K562 (cell line): ENCODE measurements around the gene XCL1. TPM values are rescaled to one million over a fixed set of nuclear protein-coding genes. Genes with fewer than 3 reads are reported as not detected.

Source experiments
- ATAC-seq: fragments of 200-7000 bp; cut with Tn5 transposase; 3 replicates; pipeline ENCODE4 v1.9.1; 2020; ENCODE audit warnings: moderate library complexity
- BruUV-seq: library from RNA; stranded (reverse); fragments of 400-500 nt; replicated peaks from 2 replicates; lab custom pipeline; 2021; lab: Mats Ljungman, UMichigan
- CTCF ChIA-PET: fragments of 300-600 bp; formaldehyde crosslinking; extraction: SDS; loops from one replicate; lab custom pipeline; 2021; ENCODE audit warnings: low intra/inter-chr PET ratio; lab: Yijun Ruan, JAX
- POLR2A ChIA-PET: fragments of 300-600, 350-650 bp; sonication (Branson Sonifier 250); formaldehyde crosslinking; extraction: SDS; loops from one replicate; lab custom pipeline; 2021; ENCODE audit warnings: antibody characterized with exemption, inconsistent platforms; lab: Yijun Ruan, JAX
- DNase-seq, 4 experiments: peaks; one replicate each; pipeline versions ENCODE4 v3.0.0 to v3.0.0-alpha.2; 2011 to 2018; ENCODE audit warnings: low spot score in 3 of 4, mixed read lengths in 3 of 4; ENCODE audit errors: extremely low read depth in 1 of 4
- FAIRE-seq: peaks from 2 replicates; lab custom pipeline; 2011; peaks lifted over from hg19 to GRCh38; lab: Jason Lieb, UNC
- H2AFZ ChIP-seq: 2 replicates; pipeline ENCODE4 v1.6.0; 2011; ENCODE audit warnings: low read depth, low read length, control low read depth, inconsistent platforms
- H3K27ac ChIP-seq: fragments of 200-600 bp; 3 replicates; pipeline ENCODE4 v1.8.0; 2011; ENCODE audit warnings: low read depth, mild to moderate bottlenecking, control low read depth, inconsistent platforms, low read length, moderate library complexity, mixed read lengths; ENCODE audit errors: extremely low read depth
- H3K27me3 ChIP-seq, 2 experiments: fragments of 300-600 bp in 1 of 2; 2 replicates in 1 of 2; 3 replicates in 1 of 2; pipeline versions ENCODE4 v1.6.0 to v1.8.0; 2011; ENCODE audit warnings: inconsistent platforms in 2 of 2, low read length in 2 of 2, mild to moderate bottlenecking in 1 of 2, mixed read lengths in 1 of 2, moderate library complexity in 1 of 2; ENCODE audit not compliant: control insufficient read depth in 2 of 2, insufficient read depth in 2 of 2
- H3K36me3 ChIP-seq: fragments of 300-600 bp; 3 replicates; pipeline ENCODE4 v1.8.0; 2011; ENCODE audit warnings: mild to moderate bottlenecking, low read length, inconsistent platforms; ENCODE audit not compliant: control insufficient read depth, insufficient read depth
- H3K4me1 ChIP-seq, 2 experiments: fragments of 200-600 bp in 1 of 2; replicated peaks in 1 of 2; 2 replicates in 1 of 2; 3 replicates in 1 of 2; pipeline versions ENCODE4 v1.5.1 to v1.8.0; 2011; ENCODE audit warnings: inconsistent platforms in 2 of 2, low read length in 2 of 2, mild to moderate bottlenecking in 1 of 2, mixed read lengths in 1 of 2, moderate library complexity in 1 of 2; ENCODE audit not compliant: control insufficient read depth in 2 of 2, insufficient read depth in 2 of 2
- H3K4me2 ChIP-seq: 2 replicates; pipeline ENCODE4 v1.6.1; 2011; ENCODE audit warnings: low read length, control low read depth, inconsistent platforms, mixed read lengths; ENCODE audit not compliant: insufficient read depth
- H3K4me3 ChIP-seq: fragments of 200-600 bp; sonication (generic), shearing (Covaris generic); 2 replicates; pipeline ENCODE4 v1.5.1; 2016; ENCODE audit warnings: control low read depth, inconsistent platforms
- H3K79me2 ChIP-seq: fragments of 200-600 bp; 3 replicates; pipeline ENCODE4 v1.8.0; 2011; ENCODE audit warnings: low read length, inconsistent platforms; ENCODE audit not compliant: control insufficient read depth, insufficient read depth
- H3K9ac ChIP-seq, 2 experiments: 2 replicates each; pipeline versions ENCODE4 v1.6.0 to v1.6.1; 2011; ENCODE audit warnings: low read depth in 2 of 2, low read length in 2 of 2, control low read depth in 1 of 2, inconsistent platforms in 1 of 2, mild to moderate bottlenecking in 1 of 2, mixed read lengths in 1 of 2; ENCODE audit not compliant: insufficient read depth in 1 of 2
- H3K9me1 ChIP-seq: one replicate; pipeline ENCODE4 v1.6.0; 2011; ENCODE audit warnings: inconsistent platforms, mild to moderate bottlenecking, low read length, moderate library complexity; ENCODE audit not compliant: control insufficient read depth, insufficient read depth
- H3K9me3 ChIP-seq: replicated peaks from 2 replicates; pipeline ENCODE4 v1.5.1; 2011; ENCODE audit warnings: low read depth, low read length, inconsistent platforms; ENCODE audit not compliant: control insufficient read depth, insufficient read depth
- H4K20me1 ChIP-seq: replicated peaks from 2 replicates; pipeline ENCODE4 v1.6.1; 2011; ENCODE audit warnings: low read length, inconsistent platforms, mixed read lengths; ENCODE audit not compliant: control insufficient read depth, insufficient read depth
- CBX3 ChIP-seq, 2 experiments: IDR thresholded peaks; 1 replicate in 1 of 2; 2 replicates in 1 of 2; pipeline ENCODE4 v1.6.1; 2012; ENCODE audit warnings: inconsistent platforms in 2 of 2, low read length in 2 of 2, borderline replicate concordance in 1 of 2, control low read depth in 1 of 2
- ELF2 ChIP-seq: fragments of 250-450 bp; sonication (Bioruptor Pico); IDR thresholded peaks from 2 replicates; pipeline ENCODE4 v1.5.0; 2021; ENCODE audit warnings: mild to moderate bottlenecking
- NELFE ChIP-seq: IDR thresholded peaks from 2 replicates; pipeline ENCODE4 v1.6.1; 2011; ENCODE audit warnings: mild to moderate bottlenecking; ENCODE audit not compliant: insufficient read depth, insufficient read length
- SMARCA5 ChIP-seq: fragments of 450-650 bp; IDR thresholded peaks from 2 replicates; pipeline ENCODE4 v1.6.1; 2016
- STAT5B ChIP-seq: fragments of 250-450 bp; sonication (Bioruptor Pico); IDR thresholded peaks from 2 replicates; pipeline ENCODE4 v1.8.0; 2021; ENCODE audit warnings: mild to moderate bottlenecking, inconsistent platforms
- ZFP1 ChIP-seq: fragments of 450-650 bp; formaldehyde crosslinking; IDR thresholded peaks from 2 replicates; pipeline ENCODE4 v1.4.0; 2020; ENCODE audit warnings: mild to moderate bottlenecking, mixed read lengths
- ZNF717 ChIP-seq: fragments of 250-450 bp; sonication (Bioruptor Pico); IDR thresholded peaks from 2 replicates; pipeline ENCODE4 v1.5.0; 2021
- WGBS: fragments of 100-300 bp; shearing (Covaris generic); methylation state at CpG from one replicate; pipeline ENCODE4 v1.1.6; 2016; ENCODE audit warnings: low coverage, mixed read lengths; ENCODE audit not compliant: insufficient coverage; ENCODE audit errors: missing lambda C conversion rate; 5-methylcytosine and 5-hydroxymethylcytosine counted together
- in situ Hi-C: fragments of 300-500 bp; cut with MboI; formaldehyde crosslinking; loops from 4 replicates; pipeline ENCODE4 v1.15.0; 2018; ENCODE audit warnings: inconsistent platforms, mixed read lengths
- intact Hi-C: fragments of 100-400 bp; cut with micrococcal nuclease; formaldehyde crosslinking; loops from 2 replicates; pipeline ENCODE4 v1.14.2; 2022
- polyA plus RNA-seq, 8 experiments: library from polyadenylated mRNA; depleted of rRNA in 4 of 8; stranded (reverse) in 5 of 8; unstranded in 3 of 8; fragments of >200 nt; fragmentation: Nextera tagmentation in 2 of 8; fragmentation: Illumina TruSeq in 1 of 8; extraction: Ambion mirVana in 2 of 8; extraction: Trizol in 1 of 8; gene quantifications; 2 replicates each; pipeline versions ENCODE4 v1.2.1 to v1.2.3, GENCODE V29; 2011 to 2014; ENCODE audit warnings: inconsistent platforms in 1 of 8, missing spikeins in 1 of 8
- total RNA-seq, 7 experiments: library from RNA; depleted of rRNA in 6 of 7; stranded (reverse); fragments of >200 nt in 6 of 7; fragmentation: Illumina TruSeq in 2 of 7; extraction: Trizol in 2 of 7; gene quantifications; 2 replicates each; pipeline versions ENCODE4 v1.2.1 to v1.2.3, GENCODE V29; 2011 to 2021; ENCODE audit warnings: low replicate concordance in 1 of 7
- TF ChIP-seq, protein P1 (sequence below): sonication (generic); formaldehyde crosslinking; IDR thresholded peaks from 2 replicates; pipeline ENCODE4 v1.8.1; 2022; ENCODE audit warnings: missing genetic modification reagents
- TF ChIP-seq, protein P2 (sequence below): sonication (generic); formaldehyde crosslinking; IDR thresholded peaks from 2 replicates; pipeline ENCODE4 v1.5.0; 2020; ENCODE audit warnings: missing genetic modification reagents
- TF ChIP-seq, protein P3 (sequence below): conservative IDR thresholded peaks from 2 replicates; pipeline ENCODE4 v1.6.1; 2011; ENCODE audit warnings: low read depth, mild to moderate bottlenecking, low read length; ENCODE audit not compliant: control insufficient read depth

Gene XCL1
- total and polyA plus RNA-seq, 9 of the 15 experiments (the other 6 are each of a cell fraction or from before 2014, with no cell fraction given) = 0.06 to 0.09 (median 0.06) TPM; not detected in 6

DNA sequence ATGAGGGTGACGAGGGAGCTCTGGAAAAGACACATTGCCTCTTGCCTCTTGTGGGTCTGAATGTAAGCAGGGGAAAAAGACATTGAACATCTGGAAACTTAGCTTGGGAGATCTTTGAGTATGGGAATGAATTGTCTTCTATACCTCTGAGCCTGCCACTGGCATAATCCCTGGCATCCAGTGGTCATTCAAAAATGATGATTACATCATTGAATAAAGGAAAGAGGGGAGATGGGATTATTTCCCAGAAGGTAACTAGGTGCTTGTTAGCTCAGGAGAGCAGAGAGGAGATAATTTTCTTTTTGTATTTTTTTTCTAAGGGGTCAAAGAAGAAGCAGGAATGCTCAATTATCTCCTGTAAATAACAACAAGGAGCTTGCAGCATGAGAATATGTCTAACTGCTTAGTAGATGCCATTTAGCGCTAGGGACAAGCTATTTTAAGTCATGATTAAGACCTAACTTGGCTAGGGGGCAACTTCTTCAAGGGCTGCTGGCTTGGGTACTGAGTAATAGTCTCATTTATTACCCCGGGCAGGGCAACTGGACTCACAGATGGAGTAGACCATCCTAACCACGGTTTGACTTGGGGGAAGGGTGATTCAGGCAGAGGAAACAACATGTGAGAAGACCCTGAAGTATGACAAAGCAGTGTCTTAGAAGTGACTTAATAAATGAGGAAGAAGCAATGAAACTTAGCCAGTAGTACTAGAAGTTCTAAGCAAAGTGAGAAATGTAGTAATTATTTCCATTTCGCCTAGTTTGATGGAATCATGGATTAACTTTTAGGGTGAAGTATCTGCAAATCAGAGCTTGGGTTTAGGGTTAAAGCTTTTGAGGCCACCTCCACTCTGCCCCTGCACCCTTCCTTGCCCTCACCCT is 21.6 kb upstream of the XCL1 start:
- POLR2A ChIA-PET = interaction anchor here (0.6 to 1.1 kb wide), 3 partner anchors 11 to 844 kb away, joined by 3 to 5 read pairs (median 3); no protein-coding TSS in a partner anchor
- no peaks in the 10 kb centered on the region for H3K79me2 ChIP-seq
- H3K36me3 ChIP-seq = no peaks in the 10 kb centered on the region
- no peak for TF ChIP-seq ZNF717 (CRISPR knock-in tag)
- TF ChIP-seq, protein P1, sequence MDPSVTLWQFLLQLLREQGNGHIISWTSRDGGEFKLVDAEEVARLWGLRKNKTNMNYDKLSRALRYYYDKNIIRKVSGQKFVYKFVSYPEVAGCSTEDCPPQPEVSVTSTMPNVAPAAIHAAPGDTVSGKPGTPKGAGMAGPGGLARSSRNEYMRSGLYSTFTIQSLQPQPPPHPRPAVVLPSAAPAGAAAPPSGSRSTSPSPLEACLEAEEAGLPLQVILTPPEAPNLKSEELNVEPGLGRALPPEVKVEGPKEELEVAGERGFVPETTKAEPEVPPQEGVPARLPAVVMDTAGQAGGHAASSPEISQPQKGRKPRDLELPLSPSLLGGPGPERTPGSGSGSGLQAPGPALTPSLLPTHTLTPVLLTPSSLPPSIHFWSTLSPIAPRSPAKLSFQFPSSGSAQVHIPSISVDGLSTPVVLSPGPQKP (CRISPR knock-in tag) = no peak
- no peak for TF ChIP-seq ZFP1 (CRISPR knock-in tag)
- TF ChIP-seq, protein P2, sequence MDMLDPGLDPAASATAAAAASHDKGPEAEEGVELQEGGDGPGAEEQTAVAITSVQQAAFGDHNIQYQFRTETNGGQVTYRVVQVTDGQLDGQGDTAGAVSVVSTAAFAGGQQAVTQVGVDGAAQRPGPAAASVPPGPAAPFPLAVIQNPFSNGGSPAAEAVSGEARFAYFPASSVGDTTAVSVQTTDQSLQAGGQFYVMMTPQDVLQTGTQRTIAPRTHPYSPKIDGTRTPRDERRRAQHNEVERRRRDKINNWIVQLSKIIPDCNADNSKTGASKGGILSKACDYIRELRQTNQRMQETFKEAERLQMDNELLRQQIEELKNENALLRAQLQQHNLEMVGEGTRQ (CRISPR knock-in tag) = no peak
- no peak for TF ChIP-seq ELF2 (CRISPR knock-in tag)
- no peak for TF ChIP-seq NELFE
- TF ChIP-seq SMARCA5 = no peak
- TF ChIP-seq, protein P3, sequence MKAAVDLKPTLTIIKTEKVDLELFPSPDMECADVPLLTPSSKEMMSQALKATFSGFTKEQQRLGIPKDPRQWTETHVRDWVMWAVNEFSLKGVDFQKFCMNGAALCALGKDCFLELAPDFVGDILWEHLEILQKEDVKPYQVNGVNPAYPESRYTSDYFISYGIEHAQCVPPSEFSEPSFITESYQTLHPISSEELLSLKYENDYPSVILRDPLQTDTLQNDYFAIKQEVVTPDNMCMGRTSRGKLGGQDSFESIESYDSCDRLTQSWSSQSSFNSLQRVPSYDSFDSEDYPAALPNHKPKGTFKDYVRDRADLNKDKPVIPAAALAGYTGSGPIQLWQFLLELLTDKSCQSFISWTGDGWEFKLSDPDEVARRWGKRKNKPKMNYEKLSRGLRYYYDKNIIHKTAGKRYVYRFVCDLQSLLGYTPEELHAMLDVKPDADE = no peak
- no peak for TF ChIP-seq STAT5B (CRISPR knock-in tag)
- no peak for TF ChIP-seq CBX3 (IDR thresholded peaks at IDR 0.05; ENCODE audit: borderline replicate concordance in 1 of 2, low read length in 2 of 2)
- TF ChIP-seq, all 486 proteins: peak for 0
- Histone ChIP-seq H4K20me1 (no peaks in the 10 kb centered on the region), H3K4me3 (no peak overlapping the region), H3K9me1 (no peaks in the 10 kb centered on the region), H3K9me3 (no peaks in the 10 kb centered on the region), H3K9ac (no peak overlapping the region), H2AFZ (no peak overlapping the region), H3K4me1 (no peaks in the 10 kb centered on the region), H3K27me3 (peaks cover 0 to 7% of the 10 kb centered on the region in 2 experiments; a peak in 1 of 5 replicates), H3K27ac (no peak overlapping the region), H3K4me2 (no peak overlapping the region)
- in situ Hi-C loops (no loop called here), intact Hi-C loops (no loop called here)
- ATAC-seq (no peak), DNase-seq (no peak), FAIRE-seq (no peak)
- BruUV-seq = no TSS peak
- WGBS = 1% methylated on average over 5 of the region's 5 CpGs
- CTCF ChIA-PET = no interaction called here
